ENCODE results near the gene COL4A6.

GRCh38 chrX:108173874-108174273, 264.3 kb downstream of the COL4A6 start:
- TF ChIP-seq CTCF (IDR thresholded peaks at IDR 0.05; ENCODE audit: poor library complexity): no peak
- no peak for TF ChIP-seq EZH2 (IDR thresholded peaks at IDR 0.05; ENCODE audit: borderline replicate concordance)
- no peak for TF ChIP-seq EZH2phosphoT487 (IDR thresholded peaks at IDR 0.05; ENCODE audit: low read depth, severe bottlenecking, unreplicated experiment)

All from hepatocyte (in vitro differentiated cells).